Heart right ventricle (tissue), 16 donors: ENCODE data around the gene OLFML1. TPM values are rescaled to one million over a fixed set of nuclear protein-coding genes. Genes with fewer than 3 reads are reported as not detected.

Experiments
- ATAC-seq, 8 donors: fragments of 200-7000 bp; cut with Tn5 transposase; one replicate each; pipeline ENCODE4 v1.9.1; 2020; ENCODE audit warnings: mild to moderate bottlenecking in 8 of 8, moderate library complexity in 8 of 8, moderate number of reproducible peaks in 1 of 8
- DNase-seq, 2 donors: peaks; one replicate each; pipeline ENCODE4 v3.0.0-alpha.2; 2020
- H3K27ac ChIP-seq, 10 donors: fragments of 200-600 bp; sonication (generic) in 2 of 10; one replicate each; pipeline versions ENCODE4 v1.5.0 to v1.8.0; 2020 to 2022; ENCODE audit warnings: mild to moderate bottlenecking in 3 of 10
- H3K27me3 ChIP-seq, 7 donors: fragments of 200-600 bp; one replicate each; pipeline ENCODE4 v1.8.0; 2021 to 2022; ENCODE audit warnings: mild to moderate bottlenecking in 2 of 7
- H3K36me3 ChIP-seq, 9 donors: fragments of 200-600 bp; sonication (generic) in 1 of 9; one replicate each; pipeline versions ENCODE4 v1.5.0 to v1.8.0; 2020 to 2022; ENCODE audit warnings: mild to moderate bottlenecking in 2 of 9
- H3K4me1 ChIP-seq, 9 donors: fragments of 200-600 bp; sonication (generic) in 1 of 9; one replicate each; pipeline versions ENCODE4 v1.5.0 to v1.8.0; 2020 to 2022; ENCODE audit warnings: mild to moderate bottlenecking in 4 of 9
- H3K4me3 ChIP-seq, 10 donors: fragments of 200-600 bp; sonication (generic) in 2 of 10; one replicate each; pipeline versions ENCODE4 v1.5.0 to v1.8.0; 2020 to 2022; ENCODE audit warnings: mild to moderate bottlenecking in 7 of 10, moderate library complexity in 2 of 10
- H3K9me3 ChIP-seq, 11 donors: fragments of 200-600 bp in 10 of 11; sonication (generic) in 2 of 11; one replicate each; pipeline versions ENCODE4 v1.5.0 to v1.8.0; 2013 to 2022; ENCODE audit warnings: mild to moderate bottlenecking in 2 of 11, control low read depth in 1 of 11, moderate library complexity in 1 of 11
- CTCF ChIP-seq, 9 donors: fragments of 200-600 bp; sonication (generic) in 2 of 9; IDR thresholded peaks; one replicate each; pipeline versions ENCODE4 v1.5.0 to v1.8.0; 2021 to 2022; ENCODE audit warnings: antibody characterized with exemption in 9 of 9, mild to moderate bottlenecking in 5 of 9, moderate library complexity in 1 of 9
- WGBS, 2 donors: extraction: QIAGEN DNeasy Blood & Tissue Kit; methylation state at CpG; one replicate each; pipeline ENCODE4 v1.1.7; 2013; ENCODE audit warnings: inconsistent platforms in 1 of 2; 5-methylcytosine and 5-hydroxymethylcytosine counted together
- intact Hi-C, 10 donors: fragments of 100-400 bp; cut with DNase I; formaldehyde crosslinking; loops; one replicate each; pipeline versions ENCODE4 v1.11.1 to v1.14.2; 2022
- polyA plus RNA-seq, 2 donors: library from polyadenylated mRNA; stranded (reverse); fragments of 200-250 nt; gene quantifications; one replicate each; pipeline ENCODE4 v1.2.3, GENCODE V29; 2013
- total RNA-seq, 10 donors: library from RNA; stranded (reverse); fragmentation: NEBNext Ultra II Directional in 3 of 10; extraction: Animal tissue kit (Norgen Biotek cat#: 25700) in 3 of 10; gene quantifications; one replicate each; pipeline versions ENCODE4 v1.2.1 to v1.2.4, GENCODE V29; 2021 to 2023
- donor health status: Arrhythmogenic right ventricular cardiomyopathy.
- donor health status: ischemic (EF 13 %, LVEDD 7.1; RV severe dilation, severe dysfunction).
- donor health status: healthy with polysubstance abuse.
- donor health status: DM: no; HTN: yes; CAD: no.
- donor health status: DM: no; HTN: no; CAD: no.
- donor health status: ischemic (EF 25% LVEDD 6.9; RV normal size, moderate dysfunction).
- donor health status: ischemic (EF 25% LVEDD 5.7; RV mildly dilated, moderate dysfunction).
- donor health status: healthy.
- donor health status: DM: yes; HTN: yes; CAD: no.
- donor health status: Ischemic cardiomyopathy.
- donor health status: ischemic (EF 35%, LVEDD 5.7; RV mildly dilated, moderate dysfunction).
- donor health status: nonischemic (EF 11% LVEDD 7.7; RV severe dilation, severe dysfunction).
- donor health status: DM: yes; HTN: yes; CAD: no.
- donor health status: PGD.
- donor health status: ischemic (EF 29% LVEDD 5.4; RV normal size, mild dysfunction).
- donor health status: nonischemic (EF 23%, LVEDD 6.1; RV moderate dilation, normal function).

Gene OLFML1
- total and polyA plus RNA-seq, 12 donors = 2.2 to 8.3 (median 5.0) TPM

GRCh38 chr11:7538031-7538430 lies 52.7 kb downstream of the OLFML1 start:
- no peaks in the 10 kb centered on the region for H3K9me3 ChIP-seq
- peaks cover 0 to 25% (median 11%) of the 10 kb centered on the region in 9 donors for H3K4me1 ChIP-seq
- intact Hi-C loops = no loop called here
- H3K27ac ChIP-seq = no peak overlapping the region
- H3K4me3 ChIP-seq = no peak overlapping the region
- peak in 2 of 9 donors; percentile 18 to 32 for TF ChIP-seq CTCF (IDR thresholded peaks at IDR 0.05)
- H3K36me3 ChIP-seq = no peaks in the 10 kb centered on the region
- DNase-seq (peak in 1 of 2 donors; percentile 36), ATAC-seq (peak; percentile 36 to 78 (median 64))
- WGBS, 2 donors = 43 to 63% methylated on average over 8 of the region's 8 CpGs
- no peaks in the 10 kb centered on the region for H3K27me3 ChIP-seq

GRCh38 chr11:7538466-7539454 lies 53.5 kb downstream of the OLFML1 start:
- H3K27ac ChIP-seq = no peak overlapping the region
- H3K9me3 ChIP-seq = no peaks in the 10 kb centered on the region
- H3K36me3 ChIP-seq = no peaks in the 10 kb centered on the region
- H3K27me3 ChIP-seq = no peaks in the 10 kb centered on the region
- no peak for DNase-seq
- H3K4me3 ChIP-seq = no peak overlapping the region
- intact Hi-C loops = no loop called here
- no peak for TF ChIP-seq CTCF (IDR thresholded peaks at IDR 0.05)
- H3K4me1 ChIP-seq = peaks cover 3 to 33% (median 12%) of the 10 kb centered on the region in 9 donors
- ATAC-seq = peak in 7 of 8 donors; percentile 15 to 38 (median 31)
- 75 to 82% methylated on average over 12 of the region's 12 CpGs for WGBS, 2 donors

DNA sequence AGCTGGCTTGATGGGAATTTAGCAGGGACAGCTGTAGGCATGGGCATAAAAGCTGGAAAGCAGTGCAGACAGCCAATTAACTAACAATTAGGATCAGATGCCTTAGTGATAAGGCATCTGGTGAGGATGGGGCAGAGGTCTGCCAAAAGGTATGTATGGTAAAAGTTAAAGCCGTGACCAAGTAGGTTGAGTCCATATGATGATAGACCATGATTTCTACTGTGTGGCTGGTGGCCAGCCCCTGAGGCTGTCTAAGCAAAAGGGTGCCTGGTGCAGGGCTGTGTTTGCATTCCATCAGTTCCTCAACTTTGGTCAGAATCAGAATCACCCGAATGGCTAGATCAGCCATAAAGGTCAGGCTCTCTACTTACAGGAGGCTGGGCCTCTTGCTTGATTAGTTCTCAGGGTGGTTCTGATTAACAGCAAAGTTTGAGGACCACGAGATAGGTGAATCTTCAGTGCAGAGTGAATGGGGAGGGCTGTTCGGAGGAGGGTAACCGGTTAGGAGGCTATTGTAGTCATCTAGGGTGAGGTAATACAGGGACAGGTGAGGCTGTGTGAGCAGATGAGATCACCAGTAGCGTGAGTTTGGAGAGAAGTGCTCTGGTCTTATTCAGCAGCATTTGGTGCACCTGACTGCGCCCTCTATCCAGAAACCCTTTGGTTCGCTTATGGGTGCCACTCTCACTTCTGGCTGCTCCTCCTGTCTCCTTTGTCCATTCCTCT lies 55.7 kb downstream of the OLFML1 start:
- 91 to 94% methylated on average over 8 of the region's 8 CpGs for WGBS, 2 donors

More for the DNA sequence above, 55.7 kb downstream of the OLFML1 start:
- TF ChIP-seq CTCF (IDR thresholded peaks at IDR 0.05) = no peak
- H3K27ac ChIP-seq = no peak overlapping the region
- no peak overlapping the region for H3K4me3 ChIP-seq
- no peaks in the 10 kb centered on the region for H3K36me3 ChIP-seq
- intact Hi-C loops = loop anchor here in 1 of 10 donors (10.0 kb wide), 1 partner anchor 446 kb away; no protein-coding TSS in a partner anchor
- no peak for ATAC-seq
- H3K4me1 ChIP-seq = peaks cover 0 to 29% (median 12%) of the 10 kb centered on the region in 9 donors
- no peaks in the 10 kb centered on the region for H3K27me3 ChIP-seq
- no peak for DNase-seq
- H3K9me3 ChIP-seq = no peaks in the 10 kb centered on the region
